HG03025 (cell line): ENCODE data around the gene CNOT3.
A peak's percentile ranks its signal among the peaks of the same experiment; 100 is the strongest.

Experiments used
- ATAC-seq: cut with Tn5 transposase; IDR thresholded peaks from one replicate; pipeline ENCODE4 v1.9.1; 2021; ENCODE audit warnings: mild to moderate bottlenecking, moderate library complexity; ENCODE audit not compliant: unreplicated experiment, low FRiP score

The CNOT3 gene

GRCh38 chr19:54145541-54146158, 8.1 kb downstream of the CNOT3 start:
- no peak for ATAC-seq

- no peak for ATAC-seq
These were observed 10.1 kb downstream of the CNOT3 start for GRCh38 chr19:54147676-54148075.

DNA sequence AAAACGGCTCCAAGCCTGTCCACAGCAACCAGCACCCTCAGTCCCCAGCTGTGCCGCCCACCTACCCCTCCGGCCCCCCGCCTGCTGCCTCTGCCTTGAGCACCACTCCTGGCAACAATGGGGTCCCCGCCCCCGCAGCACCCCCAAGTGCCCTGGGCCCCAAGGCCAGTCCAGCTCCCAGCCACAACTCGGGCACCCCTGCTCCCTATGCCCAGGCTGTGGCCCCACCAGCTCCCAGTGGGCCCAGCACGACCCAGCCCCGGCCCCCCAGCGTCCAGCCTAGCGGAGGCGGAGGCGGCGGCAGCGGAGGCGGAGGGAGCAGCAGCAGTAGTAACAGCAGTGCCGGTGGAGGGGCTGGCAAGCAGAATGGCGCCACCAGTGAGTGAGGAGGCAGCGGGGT, 10.6 kb downstream of the CNOT3 start:
- no peak for ATAC-seq

- no peak for ATAC-seq
These were observed 11.7 kb downstream of the CNOT3 start for GRCh38 chr19:54149021-54149812.

- no peak for ATAC-seq
These were observed 13.9 kb downstream of the CNOT3 start for GRCh38 chr19:54151362-54152035.

DNA sequence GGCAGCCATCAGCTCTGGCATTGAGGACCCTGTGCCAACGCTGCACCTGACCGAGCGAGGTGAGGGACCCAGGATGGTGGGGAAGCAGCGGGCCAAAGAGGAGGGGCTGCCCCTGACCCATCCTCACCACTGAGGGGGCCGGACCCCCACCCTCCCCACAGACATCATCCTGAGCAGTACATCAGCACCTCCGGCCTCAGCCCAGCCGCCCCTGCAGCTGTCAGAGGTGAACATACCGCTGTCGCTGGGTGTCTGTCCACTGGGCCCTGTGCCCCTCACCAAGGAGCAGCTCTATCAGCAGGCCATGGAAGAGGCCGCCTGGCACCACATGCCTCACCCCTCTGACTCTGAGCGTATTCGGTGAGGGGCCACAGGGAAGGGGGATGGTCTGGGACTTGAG, 14.7 kb downstream of the CNOT3 start:
- ATAC-seq: no peak

GRCh38 chr19:54152878-54153524, 15.4 kb downstream of the CNOT3 start:
- no peak for ATAC-seq

- no peak for ATAC-seq
These were observed 16.3 kb downstream of the CNOT3 start for GRCh38 chr19:54153731-54154326.

- no peak for ATAC-seq
These were observed 17.2 kb downstream of the CNOT3 start for GRCh38 chr19:54154603-54155345.

DNA sequence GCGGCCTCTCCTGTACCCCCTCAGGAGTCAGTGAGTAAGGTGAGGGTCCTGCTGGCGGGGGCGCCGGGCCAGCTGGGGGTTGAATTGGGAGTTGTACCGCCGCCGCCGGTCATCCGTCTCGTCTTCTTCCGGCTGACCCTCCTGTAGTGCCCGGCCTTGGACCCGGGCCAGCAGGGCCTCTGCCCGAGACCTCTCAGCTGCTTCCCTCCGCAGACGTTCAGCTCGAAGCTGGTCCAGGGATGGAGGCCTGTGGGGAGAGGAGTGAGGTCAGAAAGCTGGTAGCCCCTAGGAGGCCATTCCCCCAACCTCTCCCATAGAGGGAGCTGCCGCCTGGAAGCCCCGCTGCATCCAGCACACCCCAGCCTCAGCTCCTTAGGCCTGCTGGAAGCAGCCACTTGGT, 18.1 kb downstream of the CNOT3 start:
- no peak for ATAC-seq

- no peak for ATAC-seq
These were observed 18.9 kb downstream of the CNOT3 start for GRCh38 chr19:54156490-54156889.

DNA sequence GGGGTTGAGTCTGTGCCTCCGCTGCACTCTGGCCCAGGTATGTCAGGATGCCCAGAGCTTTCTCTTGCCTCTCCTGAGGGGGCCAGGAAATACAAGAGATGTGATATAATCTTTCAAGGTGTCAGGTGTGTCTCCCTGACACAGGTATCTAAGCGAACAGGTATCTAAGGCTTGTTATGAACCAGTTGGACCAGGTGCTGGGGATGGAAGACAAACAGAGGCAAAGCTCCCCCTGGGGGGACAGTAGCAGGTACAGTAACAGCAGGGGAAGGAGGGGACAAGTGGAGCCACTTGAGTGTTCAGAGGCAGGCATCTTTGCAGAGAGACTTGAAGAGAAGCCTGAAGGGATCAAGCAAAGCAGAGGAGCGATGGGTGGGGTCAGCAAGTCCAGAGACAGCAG, 19.4 kb downstream of the CNOT3 start:
- no peak for ATAC-seq

GRCh38 chr19:54158812-54159351, 21.3 kb downstream of the CNOT3 start:
- no peak for ATAC-seq

DNA sequence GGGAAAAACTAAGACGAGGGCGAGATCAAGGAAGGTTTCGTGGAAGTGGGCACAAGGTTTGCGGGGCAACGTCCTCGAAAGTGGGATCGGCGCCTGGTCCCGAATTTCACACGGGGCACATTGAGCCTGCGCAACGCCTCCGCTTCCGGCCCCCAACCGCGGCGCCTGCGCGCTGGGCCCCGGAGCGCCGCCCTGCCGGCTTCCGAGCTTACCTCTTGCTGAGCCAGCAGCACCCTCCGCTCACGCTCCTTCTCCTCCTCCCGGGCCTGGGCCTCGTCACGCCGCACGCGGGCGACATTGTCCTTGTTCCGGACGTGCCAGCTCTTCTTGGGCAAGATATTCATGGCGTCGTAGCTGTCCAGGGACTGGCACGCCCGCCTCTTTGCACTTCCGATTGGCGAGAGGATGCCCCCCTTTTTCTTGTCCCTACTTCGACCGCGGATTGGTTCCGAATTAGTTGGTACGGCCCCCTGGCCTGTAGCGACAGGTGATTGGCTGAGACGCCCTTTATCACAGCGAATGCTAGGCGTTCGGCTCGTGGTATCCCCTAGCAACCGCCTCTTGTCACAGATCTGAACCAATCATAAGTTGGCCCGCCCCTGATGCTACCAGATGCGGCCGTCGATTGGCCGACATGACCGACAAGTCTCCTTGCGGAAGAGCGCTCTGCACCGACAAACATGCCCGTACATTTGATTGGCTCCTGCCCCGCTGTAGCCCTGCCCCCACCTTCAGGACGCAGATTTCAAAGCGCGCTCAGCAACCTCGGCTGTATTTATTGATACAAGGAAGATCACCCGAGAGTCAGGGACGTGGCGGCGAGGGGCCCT, 22.0 kb downstream of the CNOT3 start, which contains the start of gene LENG1:
Gene LENG1, minus strand, starts transcription at position 370 of the 830 bp plus-strand sequence. Its CDS starts 26 bp downstream, at position 344.
- peak; percentile 80 for ATAC-seq

DNA sequence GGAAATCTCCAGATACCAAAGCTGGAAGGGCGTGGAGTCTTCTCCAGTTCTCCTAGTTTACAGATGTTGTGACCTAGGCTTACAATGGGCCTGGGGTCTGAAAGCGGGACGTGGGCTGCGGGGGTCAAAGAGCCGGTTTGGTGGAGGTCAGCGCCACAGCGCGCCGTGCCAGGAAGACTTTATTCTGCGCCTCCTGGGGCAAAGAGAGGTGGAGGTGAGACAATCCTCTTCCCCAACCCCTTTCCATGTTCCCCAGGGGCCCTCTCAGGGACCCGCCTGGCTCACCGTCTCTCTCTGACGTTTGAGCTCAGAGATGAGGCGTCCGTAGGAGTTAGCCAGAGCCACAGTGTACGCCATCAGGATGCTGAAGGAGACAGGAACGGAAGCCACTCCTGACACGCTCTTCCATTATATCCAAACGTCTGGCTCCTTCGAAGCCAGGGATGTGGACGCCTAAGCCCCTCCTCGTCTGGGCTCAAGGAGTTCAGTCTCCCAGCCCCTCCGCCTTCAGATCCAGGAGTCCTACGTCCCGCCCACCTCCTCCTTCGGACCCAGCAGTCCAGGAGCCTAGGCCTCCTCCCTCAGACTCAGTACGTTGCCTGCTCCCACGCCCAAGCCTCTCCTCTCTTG, 22.7 kb downstream of the CNOT3 start:
- ATAC-seq: no peak

DNA sequence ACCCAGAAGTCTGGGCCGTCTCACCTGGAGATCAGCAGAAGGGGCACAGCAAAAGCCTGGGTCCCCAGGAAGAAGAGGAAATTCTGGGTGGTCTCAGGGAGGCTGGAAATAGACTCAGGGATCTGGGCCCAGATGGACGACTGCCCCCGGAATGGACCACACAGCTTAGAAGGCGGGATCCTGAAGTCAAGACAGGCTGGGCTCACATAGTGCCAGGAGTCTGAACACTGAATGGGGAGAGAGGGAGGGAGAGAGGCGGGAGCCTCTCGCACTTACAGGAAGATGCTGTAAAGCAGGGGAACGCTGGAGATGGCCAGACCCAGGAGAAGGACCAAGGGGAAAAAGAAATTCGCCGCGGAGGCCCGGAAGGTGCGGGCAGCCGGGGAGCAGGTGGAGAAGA, 23.3 kb downstream of the CNOT3 start:
- no peak for ATAC-seq

DNA sequence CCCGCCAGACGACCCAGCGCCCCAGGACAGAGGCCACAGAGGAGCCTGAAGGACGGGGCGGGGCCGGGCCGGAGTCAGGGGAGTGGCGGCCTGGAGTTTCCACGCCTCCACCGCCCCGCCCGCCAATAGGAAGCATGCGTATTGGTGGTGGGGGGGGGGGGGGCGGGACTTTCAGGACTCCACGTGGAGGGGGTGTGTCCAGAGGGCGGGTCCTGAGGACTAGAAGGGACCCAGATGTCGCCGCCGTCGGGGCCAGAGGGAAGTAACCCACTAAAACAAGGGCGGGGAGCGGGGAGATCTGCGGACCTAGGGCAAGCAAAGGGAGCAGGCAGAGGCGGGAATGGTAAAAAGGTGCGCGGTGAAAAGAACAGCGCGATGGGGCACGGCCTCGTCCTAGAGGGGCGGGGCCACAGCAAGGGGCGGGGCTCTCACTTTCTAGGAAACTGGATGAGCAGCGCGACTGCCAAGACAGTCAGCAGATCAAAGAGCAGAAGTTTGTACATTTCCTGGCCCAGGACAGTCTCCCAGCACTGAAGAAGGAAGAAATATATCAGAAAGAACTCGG, 24.8 kb downstream of the CNOT3 start:
- ATAC-seq: no peak

GRCh38 chr19:54162884-54163283, 25.3 kb downstream of the CNOT3 start:
- no peak for ATAC-seq
